Right lobe of liver (tissue), 6 donors: ENCODE results near the gene PIK3CD. TPM values are rescaled to one million over a fixed set of nuclear protein-coding genes. Genes with fewer than 3 reads are reported as not detected.

ENCODE experiments used
- ATAC-seq, 4 donors: fragments of 200-7000 bp; cut with Tn5 transposase; one replicate each; pipeline ENCODE4 v1.9.1; 2020; ENCODE audit warnings: mild to moderate bottlenecking in 4 of 4, moderate library complexity in 4 of 4
- DNase-seq, 3 donors: peaks; one replicate each; pipeline ENCODE4 v3.0.0-alpha.2; 2020
- H3K27ac ChIP-seq, 3 donors: fragments of 200-600 bp; one replicate each; pipeline ENCODE4 v1.8.0; 2022
- H3K27me3 ChIP-seq, 2 donors: fragments of 200-600 bp; one replicate each; pipeline ENCODE4 v1.8.0; 2022
- H3K36me3 ChIP-seq, 4 donors: fragments of 200-600 bp; sonication (generic) in 1 of 4; one replicate each; pipeline versions ENCODE4 v1.5.1 to v1.8.0; 2017 to 2022; ENCODE audit warnings: control low read depth in 1 of 4
- H3K4me1 ChIP-seq, 4 donors: fragments of 200-600 bp; sonication (generic) in 1 of 4; one replicate each; pipeline versions ENCODE4 v1.5.1 to v1.8.0; 2017 to 2022; ENCODE audit warnings: control low read depth in 1 of 4
- H3K4me3 ChIP-seq, 3 donors: fragments of 200-600 bp; one replicate each; pipeline ENCODE4 v1.8.0; 2022
- H3K9me3 ChIP-seq, 4 donors: fragments of 200-600 bp; sonication (generic) in 1 of 4; one replicate each; pipeline versions ENCODE4 v1.5.1 to v1.8.0; 2017 to 2022; ENCODE audit warnings: control low read depth in 1 of 4
- CTCF ChIP-seq, 4 donors: fragments of 200-600 bp in 3 of 4; fragments of 450-650 bp in 1 of 4; IDR thresholded peaks; one replicate each; pipeline versions ENCODE4 v1.5.1 to v1.8.0; 2016 to 2022; ENCODE audit warnings: antibody characterized with exemption in 4 of 4, mild to moderate bottlenecking in 2 of 4
- POLR2A ChIP-seq: fragments of 450-650 bp; IDR thresholded peaks from one replicate; pipeline ENCODE4 v1.6.1; 2017; ENCODE audit warnings: antibody characterized with exemption, mild to moderate bottlenecking
- WGBS: methylation state at CpG from one replicate; pipeline ENCODE4 v1.1.6; 2018; ENCODE audit warnings: low coverage, low lambda C conversion rate; ENCODE audit not compliant: insufficient coverage; ENCODE audit errors: missing lambda C conversion rate; 5-methylcytosine and 5-hydroxymethylcytosine counted together
- intact Hi-C, 2 donors: fragments of 100-400 bp; cut with DNase I; formaldehyde crosslinking; loops; one replicate each; pipeline versions ENCODE4 v1.11.2 to v1.14.1; 2022
- total RNA-seq, 6 experiments: library from RNA; depleted of rRNA in 2 of 6; stranded (reverse); fragments of >200 nt in 2 of 6; fragmentation: NEBNext Ultra II Directional in 3 of 6; extraction: Animal tissue kit (Norgen Biotek cat#: 25700) in 3 of 6; gene quantifications; one replicate each; pipeline versions ENCODE4 v1.1.0 to v1.2.4, GENCODE V29; 2016 to 2023
- donor health status: DM: no; HTN: yes; CAD: no.
- donor health status: DM: no; HTN: no; CAD: no.
- donor health status: DM: no; HTN: no; CAD: no.
- donor health status: DM: no; HTN: yes; CAD: no.
- donor health status: DM: no; HTN: yes; CAD: no.

The PIK3CD gene
- total RNA-seq, 6 experiments from 2014 or later, result 1.4 to 5.8 (median 2.6) TPM

GRCh38 chr1:9651220-9651564 is 339 bp upstream of the PIK3CD start:
- TF ChIP-seq CTCF (IDR thresholded peaks at IDR 0.05) (no peak), POLR2A (no peak)
- WGBS, result 17% methylated on average over 10 of the region's 10 CpGs
- Histone ChIP-seq H3K4me1 (peaks cover 0 to 11% (median 0%) of the 10 kb centered on the region in 4 donors), H3K4me3 (peak overlapping the region in 2 of 3 donors; percentile 33 to 53), H3K36me3 (no peaks in the 10 kb centered on the region), H3K9me3 (no peaks in the 10 kb centered on the region), H3K27me3 (peaks cover 0 to 15% of the 10 kb centered on the region in 2 donors), H3K27ac (no peak overlapping the region)
- DNase-seq, result no peak
- intact Hi-C loops, result no loop called here
- no peak for ATAC-seq

- intact Hi-C loops, result no loop called here
- Histone ChIP-seq H3K36me3 (no peaks in the 10 kb centered on the region), H3K27ac (peak overlapping the region; percentile 26 to 72 (median 55)), H3K4me1 (peaks cover 0 to 11% (median 0%) of the 10 kb centered on the region in 4 donors), H3K4me3 (peak overlapping the region; percentile 33 to 53 (median 38)), H3K27me3 (peaks cover 0 to 15% of the 10 kb centered on the region in 2 donors), H3K9me3 (no peaks in the 10 kb centered on the region)
- WGBS, result 4% methylated on average over 17 of the region's 55 CpGs
- TF ChIP-seq CTCF (IDR thresholded peaks at IDR 0.05) (no peak), POLR2A (no peak)
- ATAC-seq (peak; percentile 23 to 44 (median 36)), DNase-seq (peak in 2 of 3 donors; percentile 46 to 68)
These were observed 1.1 kb downstream of the PIK3CD start for GRCh38 chr1:9652379-9653209.

- Histone ChIP-seq H3K4me1 (peaks cover 0 to 11% (median 0%) of the 10 kb centered on the region in 4 donors), H3K27me3 (peaks cover 0 to 15% of the 10 kb centered on the region in 2 donors), H3K36me3 (no peaks in the 10 kb centered on the region), H3K27ac (no peak overlapping the region), H3K4me3 (peak overlapping the region in 2 of 3 donors; percentile 14 to 53), H3K9me3 (no peaks in the 10 kb centered on the region)
- 25% methylated on average over 11 of the region's 11 CpGs for WGBS
- ATAC-seq, result no peak
- TF ChIP-seq CTCF (IDR thresholded peaks at IDR 0.05) (no peak), POLR2A (no peak)
- no peak for DNase-seq
- intact Hi-C loops, result no loop called here
These were observed 1.6 kb downstream of the PIK3CD start for GRCh38 chr1:9653210-9653490.

- no peaks in the 10 kb centered on the region for H3K9me3 ChIP-seq
- no peak overlapping the region for H3K27ac ChIP-seq
- H3K27me3 ChIP-seq, result peaks cover 0 to 15% of the 10 kb centered on the region in 2 donors
- H3K36me3 ChIP-seq, result no peaks in the 10 kb centered on the region
- intact Hi-C loops, result no loop called here
- no peak for DNase-seq
- TF ChIP-seq CTCF (IDR thresholded peaks at IDR 0.05), result no peak
- no peak for TF ChIP-seq POLR2A
- H3K4me3 ChIP-seq, result peak overlapping the region in 1 of 3 donors; percentile 24
- 32% methylated on average over 9 of the region's 10 CpGs for WGBS
- peaks cover 0 to 11% (median 0%) of the 10 kb centered on the region in 4 donors for H3K4me1 ChIP-seq
- peak in 2 of 4 donors; percentile 6 to 15 for ATAC-seq
These were observed 2.0 kb downstream of the PIK3CD start for GRCh38 chr1:9653491-9654050.
